ENCODE results near the gene GRM4.
"Not testable (repeated sequence)": the region's sequence is repeated elsewhere in the genome, so short reads cannot be mapped to it uniquely, and the experiment has no call there.

Gene GRM4

GRCh38 chr6:34146021-34146782 is at the start of gene GRM4:
Gene GRM4, minus strand, starts transcription at chr6:34146087. Its CDS starts 12,591 bp downstream, at chr6:34133496.
- no peak for DNase-seq

GRCh38 chr6:34194772-34195171 is 48.9 kb upstream of the GRM4 start:
- DNase-seq = no peak

DNA sequence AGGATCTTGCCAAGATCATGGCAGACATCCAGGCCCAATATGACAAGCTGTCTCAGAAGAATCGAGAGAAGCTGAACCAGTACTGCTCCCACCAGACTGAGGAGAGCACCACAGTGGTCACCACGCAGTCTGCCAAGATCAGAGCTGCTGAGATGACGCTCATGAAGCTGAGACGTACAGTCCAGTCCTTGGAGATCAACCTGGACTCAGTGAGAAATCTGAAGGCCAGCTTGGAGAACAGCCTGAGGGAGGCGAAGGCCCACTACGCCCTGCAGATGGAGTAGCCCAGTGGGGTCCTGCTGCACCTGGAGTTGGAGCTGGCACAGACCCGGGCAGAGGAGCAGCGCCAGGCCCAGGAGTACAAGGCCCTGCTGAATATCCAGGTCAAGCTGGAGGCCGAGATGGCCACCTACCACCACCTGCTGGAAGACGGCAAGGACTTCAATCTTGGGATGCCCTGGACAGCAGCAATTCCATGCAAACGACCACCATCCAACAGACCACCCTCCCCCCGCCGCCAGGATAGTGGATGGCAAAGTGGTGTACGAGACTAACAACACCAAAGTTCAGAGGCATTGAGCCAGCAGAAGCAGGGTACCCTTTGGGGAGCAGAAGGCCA is 44.7 kb upstream of the GRM4 start:
- DNase-seq = no peak

DNA sequence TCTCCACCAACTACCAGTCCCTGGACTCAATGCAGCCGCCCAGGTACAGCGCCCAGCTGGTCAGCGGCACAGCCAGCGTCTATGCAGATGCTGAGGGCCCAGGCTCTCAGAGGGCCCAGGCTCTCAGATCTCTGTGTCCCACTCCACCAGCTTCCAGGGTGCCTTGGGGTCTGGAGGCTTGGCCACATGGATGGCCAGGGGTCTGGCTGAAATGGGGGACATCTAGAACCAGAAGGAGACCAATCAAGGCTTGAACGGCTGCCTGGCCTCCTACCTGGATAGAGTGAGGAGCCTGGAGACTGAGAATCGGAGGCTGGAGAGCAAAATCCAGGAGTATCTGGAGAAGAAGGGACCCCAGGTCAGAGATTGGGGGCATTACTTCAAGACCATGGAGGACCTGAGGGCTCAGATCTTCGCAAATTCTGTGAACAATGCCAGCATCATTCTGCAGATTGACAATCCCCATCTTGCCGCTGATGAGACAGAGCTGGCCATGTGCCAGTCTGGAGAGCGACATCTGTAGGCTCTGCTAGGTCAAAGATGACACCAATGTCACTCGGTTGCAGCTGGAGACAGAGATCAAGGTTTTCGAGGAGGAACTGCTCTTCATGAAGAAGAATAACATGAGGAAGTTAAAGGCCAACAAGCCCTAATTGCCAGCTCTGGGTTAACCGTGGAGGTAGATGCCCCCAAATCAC is 44.1 kb upstream of the GRM4 start:
- no peak for DNase-seq

GRCh38 chr6:34184726-34185125 is 38.8 kb upstream of the GRM4 start:
- DNase-seq = not testable (repeated sequence)

- no peak for DNase-seq
These were observed 37.1 kb upstream of the GRM4 start for GRCh38 chr6:34182751-34183531.

DNA sequence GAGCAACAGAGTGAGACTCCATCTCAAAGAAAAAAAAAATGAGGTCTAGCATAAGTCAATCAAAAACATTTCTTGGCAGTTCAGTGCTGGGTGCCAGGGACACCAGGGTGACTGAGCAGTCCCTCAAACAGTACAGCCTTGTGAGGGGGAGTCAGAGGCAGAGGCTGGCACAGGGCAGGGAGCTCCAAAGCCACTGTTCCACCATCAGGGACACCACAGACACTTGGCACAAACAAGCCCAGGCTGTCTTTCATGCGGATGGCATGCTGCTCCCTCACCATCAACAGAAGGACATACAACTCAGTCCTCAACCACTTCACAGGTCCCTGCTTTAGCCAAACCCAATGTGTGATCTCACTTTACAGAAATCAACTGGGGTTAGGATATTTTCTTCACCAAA is 36.0 kb upstream of the GRM4 start:
- DNase-seq = no peak

- DNase-seq = no peak
These were observed 33.3 kb upstream of the GRM4 start for GRCh38 chr6:34179106-34179720.

GRCh38 chr6:34178357-34179105 is 32.6 kb upstream of the GRM4 start:
- DNase-seq = no peak

GRCh38 chr6:34177181-34177591 is 31.3 kb upstream of the GRM4 start:
- DNase-seq = no peak

DNA sequence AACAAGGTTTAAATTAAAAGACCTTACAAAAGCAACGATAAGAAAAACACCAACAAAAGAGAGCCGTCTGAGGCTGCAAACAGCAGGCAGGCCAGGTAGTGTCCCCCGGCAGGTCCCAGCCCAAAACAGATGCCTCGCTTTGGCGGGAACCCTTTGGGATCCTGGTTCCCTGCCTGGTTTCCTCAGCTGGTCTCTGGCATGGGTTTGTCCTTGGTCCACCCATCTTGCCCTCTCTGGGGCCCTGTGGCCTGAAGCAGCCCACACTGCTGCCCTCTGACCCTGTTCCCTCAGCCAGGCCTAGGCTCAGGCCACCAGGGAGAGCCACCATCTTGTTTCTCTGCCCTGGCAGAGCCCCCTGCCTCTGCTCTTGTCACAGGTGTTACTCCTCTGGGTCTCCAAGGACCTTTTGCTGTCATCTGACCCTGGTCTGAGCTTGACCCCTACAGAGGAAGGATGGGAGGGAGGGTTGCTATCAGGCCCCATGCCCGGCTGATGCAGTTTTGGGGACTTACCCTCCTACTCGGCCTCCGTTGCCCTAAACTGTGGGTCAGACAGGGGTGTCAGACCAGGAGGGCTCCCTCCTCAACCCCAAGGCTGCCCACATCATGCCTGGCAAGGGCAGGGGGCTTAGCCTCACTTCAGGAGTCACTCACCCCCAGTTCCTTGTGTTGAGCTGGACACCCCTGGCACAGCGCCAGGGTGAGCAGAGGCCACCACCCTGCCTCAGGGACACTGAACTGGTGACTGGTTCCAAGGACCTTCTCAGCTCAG is 30.6 kb upstream of the GRM4 start:
- no peak for DNase-seq

GRCh38 chr6:34174846-34175399 is 29.0 kb upstream of the GRM4 start:
- no peak for DNase-seq

GRCh38 chr6:34172961-34173775 is 27.3 kb upstream of the GRM4 start:
- no peak for DNase-seq

GRCh38 chr6:34170346-34170745 is 24.5 kb upstream of the GRM4 start:
- DNase-seq = no peak

DNA sequence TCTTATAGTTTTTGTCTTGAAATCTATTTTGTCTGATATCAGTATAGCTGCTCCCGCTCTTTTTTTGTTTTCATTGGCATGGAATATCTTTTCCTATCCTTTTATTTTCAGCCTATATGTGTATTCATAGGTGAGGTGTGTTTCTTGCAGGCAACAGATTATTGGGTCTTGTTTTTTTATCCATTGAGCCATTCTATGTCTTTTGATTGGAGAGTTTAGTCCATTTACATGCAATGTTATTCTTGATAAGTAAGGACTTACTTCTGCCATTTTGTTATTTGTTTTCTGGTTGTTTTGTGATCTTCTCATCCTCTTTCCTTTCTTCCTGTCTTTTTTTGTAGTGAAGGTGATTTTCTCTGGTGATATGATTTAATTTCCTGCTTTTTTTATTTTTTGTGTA is 24.0 kb upstream of the GRM4 start:
- no peak for DNase-seq

DNA sequence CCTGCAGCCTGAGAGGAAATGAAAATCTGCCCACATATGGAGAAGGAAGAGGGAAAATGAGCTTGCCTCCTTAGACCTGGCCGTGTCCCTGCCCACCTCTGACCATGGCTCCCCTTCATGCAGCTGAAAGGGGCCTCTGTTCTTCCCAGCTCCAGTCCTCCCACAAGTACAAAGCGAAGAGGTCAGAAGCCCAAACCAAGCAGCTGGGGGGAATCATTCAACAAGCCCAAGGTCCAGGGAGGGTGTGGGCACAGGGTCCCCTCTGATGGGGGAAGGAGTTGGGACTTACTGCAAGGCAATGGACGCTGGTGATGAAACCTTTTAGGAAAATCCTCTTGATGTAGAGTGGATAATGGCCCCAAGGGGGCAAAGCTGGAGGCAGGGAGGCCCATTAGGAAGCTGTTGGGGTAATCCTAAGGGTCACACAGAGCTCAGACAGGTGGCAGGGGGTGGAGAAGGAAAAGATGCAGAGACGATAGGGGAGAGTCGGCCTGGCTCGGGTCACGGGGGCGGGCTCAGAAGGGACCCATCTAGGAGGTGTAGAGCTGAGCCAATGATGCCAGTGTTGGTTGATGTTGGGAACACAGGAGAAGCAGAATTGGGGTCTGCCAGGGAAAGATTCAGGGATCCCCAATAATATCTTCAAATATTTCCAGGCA is 16.1 kb upstream of the GRM4 start:
- DNase-seq = no peak

GRCh38 chr6:34159844-34160243 is 14.0 kb upstream of the GRM4 start:
- no peak for DNase-seq

GRCh38 chr6:34158876-34159275 is 13.0 kb upstream of the GRM4 start:
- no peak for DNase-seq

- no peak for DNase-seq
These were observed 12.0 kb upstream of the GRM4 start for GRCh38 chr6:34157851-34158250.

All from NCI-H345 (cell line).